NB4 (cell line): ENCODE measurements around the gene FAM50B.

Source experiments
- DNase-seq: peaks from one replicate; pipeline ENCODE4 v3.0.0; 2010; ENCODE audit warnings: low read depth
- H3K4me3 ChIP-seq: one replicate; pipeline ENCODE4 v1.5.1; 2011; ENCODE audit warnings: mild to moderate bottlenecking, low read depth, low read length, moderate library complexity
- MYC ChIP-seq: IDR thresholded peaks from 2 replicates; pipeline ENCODE4 v1.6.1; 2011; ENCODE audit warnings: low read depth, low read length
- POLR2A ChIP-seq: IDR thresholded peaks from 2 replicates; pipeline ENCODE4 v1.6.1; 2011; ENCODE audit warnings: mild to moderate bottlenecking; ENCODE audit not compliant: insufficient read length; ENCODE audit errors: extremely low read depth
- TF ChIP-seq, protein P1 (sequence below): IDR thresholded peaks from 2 replicates; pipeline ENCODE4 v1.6.1; 2011; ENCODE audit warnings: low read depth, low read length
- TF ChIP-seq, protein P2 (sequence below): IDR thresholded peaks from one replicate; pipeline ENCODE4 v1.5.1; 2012; ENCODE audit warnings: low read depth, low read length

Gene FAM50B

DNA sequence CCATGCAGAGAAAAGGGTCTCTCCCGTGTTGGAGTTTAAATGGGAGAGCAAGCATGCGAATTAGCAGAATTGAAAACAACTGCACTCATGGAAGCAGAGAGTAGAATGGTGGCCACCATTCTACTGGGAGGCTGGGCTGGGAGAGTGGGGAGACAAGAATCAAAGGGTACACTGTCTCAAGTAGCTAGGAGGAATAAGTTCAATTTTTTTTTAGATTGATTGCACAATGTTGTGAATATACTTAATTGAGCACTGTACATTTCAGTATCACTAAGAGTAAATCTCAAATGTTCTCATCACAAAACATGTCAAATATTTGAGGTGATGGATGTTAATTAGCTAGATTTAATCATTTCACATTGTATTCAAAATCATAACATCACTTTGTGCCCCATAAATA, 34.6 kb upstream of the FAM50B start:
- TF ChIP-seq, protein P1, sequence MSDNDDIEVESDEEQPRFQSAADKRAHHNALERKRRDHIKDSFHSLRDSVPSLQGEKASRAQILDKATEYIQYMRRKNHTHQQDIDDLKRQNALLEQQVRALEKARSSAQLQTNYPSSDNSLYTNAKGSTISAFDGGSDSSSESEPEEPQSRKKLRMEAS = no peak
- TF ChIP-seq, protein P2, sequence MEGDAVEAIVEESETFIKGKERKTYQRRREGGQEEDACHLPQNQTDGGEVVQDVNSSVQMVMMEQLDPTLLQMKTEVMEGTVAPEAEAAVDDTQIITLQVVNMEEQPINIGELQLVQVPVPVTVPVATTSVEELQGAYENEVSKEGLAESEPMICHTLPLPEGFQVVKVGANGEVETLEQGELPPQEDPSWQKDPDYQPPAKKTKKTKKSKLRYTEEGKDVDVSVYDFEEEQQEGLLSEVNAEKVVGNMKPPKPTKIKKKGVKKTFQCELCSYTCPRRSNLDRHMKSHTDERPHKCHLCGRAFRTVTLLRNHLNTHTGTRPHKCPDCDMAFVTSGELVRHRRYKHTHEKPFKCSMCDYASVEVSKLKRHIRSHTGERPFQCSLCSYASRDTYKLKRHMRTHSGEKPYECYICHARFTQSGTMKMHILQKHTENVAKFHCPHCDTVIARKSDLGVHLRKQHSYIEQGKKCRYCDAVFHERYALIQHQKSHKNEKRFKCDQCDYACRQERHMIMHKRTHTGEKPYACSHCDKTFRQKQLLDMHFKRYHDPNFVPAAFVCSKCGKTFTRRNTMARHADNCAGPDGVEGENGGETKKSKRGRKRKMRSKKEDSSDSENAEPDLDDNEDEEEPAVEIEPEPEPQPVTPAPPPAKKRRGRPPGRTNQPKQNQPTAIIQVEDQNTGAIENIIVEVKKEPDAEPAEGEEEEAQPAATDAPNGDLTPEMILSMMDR = no peak
- no peak for TF ChIP-seq POLR2A
- TF ChIP-seq MYC = no peak
- no peak for DNase-seq
- no peak overlapping the region for H3K4me3 ChIP-seq

DNA sequence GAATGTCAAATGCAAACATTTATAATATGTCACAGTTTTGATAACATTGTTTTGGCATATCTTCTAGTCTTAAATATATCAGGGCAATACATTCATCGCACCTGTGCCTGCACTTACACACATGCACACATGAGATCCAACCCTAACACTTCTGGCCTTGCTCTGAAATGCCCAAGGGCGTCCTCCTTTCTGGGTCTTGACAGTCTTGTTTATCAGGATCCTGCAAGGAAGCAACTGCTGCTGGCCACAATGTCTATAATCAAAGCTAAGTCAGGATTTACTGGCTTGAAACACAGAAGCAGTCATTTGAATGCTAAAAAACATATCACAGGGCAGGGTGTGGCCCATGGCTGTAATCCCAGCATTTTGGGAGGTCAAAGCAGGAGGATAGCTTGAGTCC, 32.9 kb upstream of the FAM50B start:
- H3K4me3 ChIP-seq = no peak overlapping the region
- TF ChIP-seq MYC = no peak
- no peak for TF ChIP-seq POLR2A
- TF ChIP-seq, protein P2 = no peak
- TF ChIP-seq, protein P1 = no peak
- DNase-seq = no peak

DNA sequence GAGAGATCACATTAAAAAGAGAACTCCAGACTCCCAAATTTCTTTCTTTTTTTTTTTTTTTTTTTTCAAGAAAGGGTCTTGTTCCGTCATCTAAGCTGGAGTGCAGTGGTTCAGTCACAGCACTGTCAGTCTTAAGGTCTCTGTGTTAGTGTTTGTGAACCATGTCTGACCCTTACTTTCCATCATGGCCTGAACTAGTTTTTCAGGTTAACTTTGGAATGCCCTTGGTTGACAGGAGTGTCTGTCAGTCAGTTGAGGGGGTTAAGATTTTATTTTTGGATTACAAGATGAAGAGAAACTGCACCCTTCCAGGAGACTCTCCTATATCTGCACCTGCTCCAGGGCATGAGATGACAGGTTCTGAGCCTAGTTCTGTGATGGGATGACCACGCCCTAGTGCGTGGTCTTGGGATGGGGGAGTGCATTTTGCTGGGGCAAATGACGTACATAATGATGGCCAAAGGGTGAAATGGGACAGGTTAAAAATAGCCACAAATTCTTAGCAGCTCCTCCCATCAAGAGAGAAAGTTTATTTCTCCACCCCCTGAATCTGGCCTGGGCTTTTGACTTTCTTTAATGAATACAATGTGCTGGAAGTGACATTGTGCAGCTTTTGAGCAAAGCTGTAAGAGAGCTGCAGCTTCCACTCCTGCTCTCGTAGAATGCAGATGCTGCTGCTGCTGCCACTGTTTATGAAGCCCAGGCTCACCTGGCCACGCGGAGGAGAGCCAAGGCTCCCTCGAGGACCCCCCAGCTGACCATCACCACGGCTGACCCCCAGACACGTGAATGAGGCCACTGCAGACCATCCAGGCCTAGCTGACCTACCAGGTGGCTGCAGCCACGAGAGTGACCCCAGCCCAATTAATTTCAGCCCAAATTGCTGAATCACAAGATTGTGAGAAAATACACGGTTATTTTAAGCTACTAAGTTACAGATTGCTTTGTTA, 29.7 kb upstream of the FAM50B start:
- no peak for DNase-seq
- no peak for TF ChIP-seq MYC
- H3K4me3 ChIP-seq = no peak overlapping the region

DNA sequence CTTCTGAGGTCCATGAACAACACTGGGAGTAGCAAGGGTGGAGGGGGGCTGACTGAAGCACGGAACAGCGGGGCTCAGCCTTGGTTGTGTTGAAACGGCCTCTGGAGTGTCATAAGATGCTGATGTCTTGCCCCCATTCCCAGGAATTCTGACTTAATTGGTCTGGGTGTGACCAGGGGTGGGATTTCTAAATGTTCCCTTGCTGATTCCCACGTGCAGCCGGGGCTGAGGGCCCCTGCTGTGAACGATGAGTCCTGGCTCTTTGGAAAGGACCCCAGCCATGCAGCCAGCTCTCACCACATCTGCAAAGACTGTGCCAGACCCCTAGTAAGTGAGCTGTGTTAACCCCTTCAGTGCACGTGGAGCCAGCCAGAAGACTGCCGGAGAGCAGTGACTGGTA, 28.6 kb upstream of the FAM50B start:
- TF ChIP-seq, protein P1 = no peak
- TF ChIP-seq MYC (no peak), POLR2A (no peak)
- TF ChIP-seq, protein P2 = no peak
- H3K4me3 ChIP-seq = no peak overlapping the region
- DNase-seq = no peak

DNA sequence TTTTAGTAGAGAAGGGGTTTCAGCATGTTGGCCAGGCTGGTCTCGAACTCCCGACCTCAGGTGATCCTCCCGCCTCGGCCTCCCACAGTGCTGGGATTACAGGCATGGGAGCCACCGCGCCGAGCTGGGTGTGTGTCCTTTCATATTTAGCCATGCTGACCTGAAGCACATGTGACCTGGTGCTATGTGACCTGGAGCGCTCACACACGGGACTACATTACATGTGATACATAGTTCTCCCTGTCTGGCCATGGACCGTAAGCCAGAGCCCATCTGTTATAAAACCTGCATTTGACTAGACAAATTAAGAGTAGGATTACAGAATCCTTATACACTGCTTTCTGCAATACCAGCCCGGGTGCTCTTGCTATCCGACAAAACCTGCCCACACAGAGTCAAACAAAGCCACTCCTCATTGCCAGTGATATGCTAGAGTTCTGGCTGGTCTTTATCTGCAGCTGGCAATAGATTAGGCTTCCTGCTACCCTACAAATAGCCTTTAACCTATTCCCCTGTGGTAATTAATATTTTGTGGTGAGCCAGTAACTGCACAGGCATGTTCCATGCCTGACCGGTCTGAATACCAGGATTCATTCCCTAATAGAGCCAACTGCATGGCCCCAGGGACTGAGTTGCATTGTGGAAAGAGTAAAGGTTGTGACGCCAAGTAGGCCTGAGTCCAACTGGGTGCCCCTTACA, 26.3 kb upstream of the FAM50B start:
- TF ChIP-seq, protein P1 = no peak
- TF ChIP-seq, protein P2 = no peak
- TF ChIP-seq MYC (no peak), POLR2A (no peak)
- DNase-seq = no peak
- H3K4me3 ChIP-seq = no peak overlapping the region

DNA sequence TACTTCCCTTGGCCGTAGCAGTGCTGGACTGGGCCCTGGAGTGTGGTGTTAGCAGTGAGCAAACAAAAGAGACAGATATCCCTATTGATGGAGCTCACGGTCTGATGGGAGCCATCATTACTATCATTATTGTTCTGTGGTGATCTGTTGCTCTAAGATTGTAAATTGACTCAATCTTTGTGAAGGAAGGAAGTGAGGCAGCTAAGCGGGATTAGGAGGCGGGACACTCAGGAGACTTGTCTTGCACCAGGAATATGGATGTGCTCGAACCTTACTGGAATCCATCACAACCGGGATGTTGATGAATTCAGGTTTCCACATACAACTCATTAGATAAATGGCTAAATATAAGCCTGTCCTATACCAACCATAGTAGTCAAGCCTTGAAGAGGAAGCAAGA, 25.5 kb upstream of the FAM50B start:
- TF ChIP-seq, protein P1 = no peak
- TF ChIP-seq POLR2A (no peak), MYC (no peak)
- TF ChIP-seq, protein P2 = no peak
- no peak for DNase-seq
- no peak overlapping the region for H3K4me3 ChIP-seq
